ENCODE measurements around the gene MAGI1. TPM values are rescaled to one million over a fixed set of nuclear protein-coding genes. Genes with fewer than 3 reads are reported as not detected.

MAGI1 gene
- total RNA-seq, 3 donors from 2014 or later, result 22.1 to 94.4 (median 70.5) TPM

GRCh38 chr3:65444447-65444815 is 594.3 kb downstream of the MAGI1 start:
- Histone ChIP-seq H3K27me3 (no peaks in the 10 kb centered on the region), H3K36me3 (no peaks in the 10 kb centered on the region)

GRCh38 chr3:65443739-65444446 is 594.8 kb downstream of the MAGI1 start:
- Histone ChIP-seq H3K27ac (no peak overlapping the region), H3K4me3 (no peak overlapping the region), H3K36me3 (no peaks in the 10 kb centered on the region), H3K4me1 (no peaks in the 10 kb centered on the region), H3K9me3 (no peaks in the 10 kb centered on the region), H3K27me3 (no peaks in the 10 kb centered on the region)
- intact Hi-C loops (cut with DNase I; ENCODE audit: low total_unique reads), result no loop called here
- DNase-seq (ENCODE audit: low spot score in 2 of 2), result no peak
- TF ChIP-seq POLR2A (IDR thresholded peaks at IDR 0.05) (no peak), POLR2AphosphoS5 (IDR thresholded peaks at IDR 0.05) (no peak)
- TF ChIP-seq, protein P1, sequence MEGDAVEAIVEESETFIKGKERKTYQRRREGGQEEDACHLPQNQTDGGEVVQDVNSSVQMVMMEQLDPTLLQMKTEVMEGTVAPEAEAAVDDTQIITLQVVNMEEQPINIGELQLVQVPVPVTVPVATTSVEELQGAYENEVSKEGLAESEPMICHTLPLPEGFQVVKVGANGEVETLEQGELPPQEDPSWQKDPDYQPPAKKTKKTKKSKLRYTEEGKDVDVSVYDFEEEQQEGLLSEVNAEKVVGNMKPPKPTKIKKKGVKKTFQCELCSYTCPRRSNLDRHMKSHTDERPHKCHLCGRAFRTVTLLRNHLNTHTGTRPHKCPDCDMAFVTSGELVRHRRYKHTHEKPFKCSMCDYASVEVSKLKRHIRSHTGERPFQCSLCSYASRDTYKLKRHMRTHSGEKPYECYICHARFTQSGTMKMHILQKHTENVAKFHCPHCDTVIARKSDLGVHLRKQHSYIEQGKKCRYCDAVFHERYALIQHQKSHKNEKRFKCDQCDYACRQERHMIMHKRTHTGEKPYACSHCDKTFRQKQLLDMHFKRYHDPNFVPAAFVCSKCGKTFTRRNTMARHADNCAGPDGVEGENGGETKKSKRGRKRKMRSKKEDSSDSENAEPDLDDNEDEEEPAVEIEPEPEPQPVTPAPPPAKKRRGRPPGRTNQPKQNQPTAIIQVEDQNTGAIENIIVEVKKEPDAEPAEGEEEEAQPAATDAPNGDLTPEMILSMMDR (IDR thresholded peaks at IDR 0.05), result no peak

More at GRCh38 chr3:65444447-65444815, 594.3 kb downstream of the MAGI1 start:
- Histone ChIP-seq H3K4me1 (no peaks in the 10 kb centered on the region), H3K4me3 (no peak overlapping the region), H3K27ac (no peak overlapping the region), H3K9me3 (no peaks in the 10 kb centered on the region)
- no peak for TF ChIP-seq POLR2A (IDR thresholded peaks at IDR 0.05)
- TF ChIP-seq, protein P1 (IDR thresholded peaks at IDR 0.05), result no peak
- no peak for TF ChIP-seq POLR2AphosphoS5 (IDR thresholded peaks at IDR 0.05)
- no peak for DNase-seq (ENCODE audit: low spot score in 2 of 2)
- intact Hi-C loops (cut with DNase I; ENCODE audit: low total_unique reads), result no loop called here

DNA sequence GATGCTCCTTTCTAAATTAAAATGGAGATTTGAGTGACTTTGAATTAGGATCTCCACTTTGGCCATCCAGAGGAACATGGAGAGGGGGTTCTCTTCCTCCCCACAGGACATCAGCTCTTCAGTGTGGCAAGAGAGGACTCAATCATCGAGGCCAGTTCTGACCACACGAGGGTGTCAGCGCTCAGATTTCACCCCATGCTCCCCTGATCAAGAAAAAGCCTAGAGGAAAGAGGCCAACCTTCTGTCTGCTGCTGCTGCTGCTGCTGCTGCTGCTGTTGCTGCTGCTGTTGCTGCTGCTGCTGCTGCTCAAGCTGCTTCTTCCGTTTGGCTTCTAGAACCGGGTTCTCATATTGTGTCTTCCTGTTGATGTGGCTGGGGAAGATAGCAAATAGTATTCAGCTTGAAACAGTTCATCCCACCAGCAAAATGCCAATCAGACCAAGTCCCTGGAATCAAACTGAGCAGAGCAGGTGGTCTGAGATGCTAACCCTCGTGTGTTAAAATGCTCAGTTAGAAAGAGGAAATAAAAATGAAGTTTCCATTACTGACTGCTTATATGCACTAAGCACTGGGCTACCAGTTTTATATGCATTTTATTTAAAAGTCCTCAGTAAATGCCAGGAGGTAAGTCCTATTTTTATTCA is 599.0 kb downstream of the MAGI1 start:
- TF ChIP-seq, protein P1 (IDR thresholded peaks at IDR 0.05), result peak in 2 of 3 donors; percentile 35 to 36
- TF ChIP-seq POLR2A (IDR thresholded peaks at IDR 0.05), result no peak
- no peak for TF ChIP-seq POLR2AphosphoS5 (IDR thresholded peaks at IDR 0.05)
- intact Hi-C loops (cut with DNase I; ENCODE audit: low total_unique reads), result loop anchor here (2.0 kb wide), 1 partner anchor 49 kb away; no protein-coding TSS in a partner anchor
- Histone ChIP-seq H3K9me3 (no peaks in the 10 kb centered on the region), H3K4me3 (no peak overlapping the region), H3K36me3 (no peaks in the 10 kb centered on the region), H3K27me3 (no peaks in the 10 kb centered on the region), H3K4me1 (no peaks in the 10 kb centered on the region), H3K27ac (no peak overlapping the region)
- peak in 1 of 2 donors; percentile 52 for DNase-seq (ENCODE audit: low spot score in 2 of 2)

DNA sequence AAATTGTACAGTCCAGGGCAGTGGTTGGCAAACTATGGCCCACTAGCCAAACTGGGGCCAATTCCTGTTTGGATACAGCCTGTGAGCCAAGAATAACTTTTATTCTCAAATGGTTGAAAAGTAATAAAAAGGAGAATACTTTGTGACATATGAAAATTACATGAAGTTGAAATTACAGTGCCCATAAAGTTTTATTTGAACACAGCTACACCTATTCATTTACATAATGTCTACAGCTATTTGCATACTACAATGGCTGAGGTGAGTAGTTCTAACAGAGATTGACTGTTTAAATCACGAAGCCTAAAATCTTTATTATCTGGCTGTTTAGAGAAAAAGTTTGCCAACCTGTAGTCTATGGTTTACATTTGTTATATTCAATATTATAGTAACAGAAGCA is 600.1 kb downstream of the MAGI1 start:
- DNase-seq (ENCODE audit: low spot score in 2 of 2), result no peak
- Histone ChIP-seq H3K36me3 (no peaks in the 10 kb centered on the region), H3K4me1 (no peaks in the 10 kb centered on the region), H3K27me3 (no peaks in the 10 kb centered on the region), H3K27ac (no peak overlapping the region), H3K9me3 (no peaks in the 10 kb centered on the region), H3K4me3 (no peak overlapping the region)
- TF ChIP-seq, protein P1 (IDR thresholded peaks at IDR 0.05), result no peak
- no peak for TF ChIP-seq POLR2AphosphoS5 (IDR thresholded peaks at IDR 0.05)
- TF ChIP-seq POLR2A (IDR thresholded peaks at IDR 0.05), result no peak
- intact Hi-C loops (cut with DNase I; ENCODE audit: low total_unique reads), result loop anchor here (2.0 kb wide), 1 partner anchor 48 kb away; no protein-coding TSS in a partner anchor

- Histone ChIP-seq H3K27me3 (no peaks in the 10 kb centered on the region), H3K27ac (no peak overlapping the region), H3K4me1 (no peaks in the 10 kb centered on the region), H3K36me3 (no peaks in the 10 kb centered on the region), H3K9me3 (no peaks in the 10 kb centered on the region), H3K4me3 (no peak overlapping the region)
- DNase-seq (ENCODE audit: low spot score in 2 of 2), result no peak
- TF ChIP-seq POLR2AphosphoS5 (IDR thresholded peaks at IDR 0.05), result no peak
- TF ChIP-seq POLR2A (IDR thresholded peaks at IDR 0.05), result no peak
- TF ChIP-seq, protein P1 (IDR thresholded peaks at IDR 0.05), result no peak
- intact Hi-C loops (cut with DNase I; ENCODE audit: low total_unique reads), result loop anchor here (2.0 kb wide), 1 partner anchor 47 kb away; no protein-coding TSS in a partner anchor
These were observed 600.6 kb downstream of the MAGI1 start for GRCh38 chr3:65438096-65438495.

All from breast epithelium (tissue), 4 donors.